ENCODE results near the gene ZNRF3. TPM values are rescaled to one million over a fixed set of nuclear protein-coding genes. Genes with fewer than 3 reads are reported as not detected.
A peak's percentile ranks its signal among the peaks of the same experiment; 100 is the strongest.

ZNRF3 gene
- total RNA-seq, 6 experiments from 2014 or later = 5.8 to 9.2 (median 6.9) TPM

DNA sequence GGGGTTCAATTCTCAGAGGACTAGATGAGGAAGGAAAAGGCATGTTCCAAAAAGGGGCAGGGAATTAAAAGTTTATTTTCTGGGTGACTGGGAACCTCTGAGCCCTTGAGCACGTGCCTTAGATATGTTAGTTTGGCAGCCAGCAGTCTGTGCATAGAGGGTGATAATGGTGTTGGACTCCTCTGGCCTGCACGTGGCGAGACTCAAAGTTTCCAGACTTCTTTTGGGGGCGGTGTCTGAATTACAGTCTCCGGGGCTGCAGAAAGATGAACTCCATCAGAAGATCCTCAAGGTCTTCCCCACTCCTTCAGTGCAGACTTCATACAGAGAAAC lies 861 bp upstream of the ZNRF3 start:
- 6% methylated on average over 5 of the region's 5 CpGs for WGBS (ENCODE audit: insufficient coverage, low coverage, low lambda C conversion rate, missing lambda C conversion rate)
- Histone ChIP-seq H3K9me3 (no peaks in the 10 kb centered on the region), H3K27ac (peak overlapping the region in 1 of 3 donors; percentile 32), H3K27me3 (no peaks in the 10 kb centered on the region), H3K4me3 (peak overlapping the region; percentile 60 to 71 (median 66)), H3K36me3 (no peaks in the 10 kb centered on the region), H3K4me1 (peaks cover 0 to 36% (median 9%) of the 10 kb centered on the region in 4 donors)
- peak in 3 of 4 donors; percentile 0 to 2 (median 1) for ATAC-seq
- peak in 1 of 3 donors; percentile 54 for DNase-seq
- intact Hi-C loops (cut with DNase I) = no loop called here
- TF ChIP-seq CTCF (IDR thresholded peaks at IDR 0.05) = no peak
- TF ChIP-seq POLR2A (IDR thresholded peaks at IDR 0.05) = no peak

- intact Hi-C loops (cut with DNase I) = no loop called here
- Histone ChIP-seq H3K4me3 (peak overlapping the region; percentile 42 to 68 (median 49)), H3K9me3 (no peaks in the 10 kb centered on the region), H3K4me1 (peaks cover 0 to 43% (median 9%) of the 10 kb centered on the region in 4 donors), H3K27me3 (no peaks in the 10 kb centered on the region), H3K27ac (peak overlapping the region in 1 of 3 donors; percentile 53), H3K36me3 (no peaks in the 10 kb centered on the region)
- WGBS (ENCODE audit: insufficient coverage, low coverage, low lambda C conversion rate, missing lambda C conversion rate) = no CpG with 5 or more reads among the region's 48 CpGs
- ATAC-seq = no peak
- TF ChIP-seq POLR2A (IDR thresholded peaks at IDR 0.05) (peak; percentile 34), CTCF (IDR thresholded peaks at IDR 0.05) (no peak)
- DNase-seq = no peak
Observed at GRCh38 chr22:28883657-28883916, 215 bp downstream of the ZNRF3 start.

- no peaks in the 10 kb centered on the region for H3K36me3 ChIP-seq
- TF ChIP-seq POLR2A (IDR thresholded peaks at IDR 0.05) (no peak), CTCF (IDR thresholded peaks at IDR 0.05) (peak in 1 of 4 donors; percentile 12)
- H3K27me3 ChIP-seq = no peaks in the 10 kb centered on the region
- ATAC-seq (no peak), DNase-seq (peak; percentile 54 to 65 (median 58))
- intact Hi-C loops (cut with DNase I) = no loop called here
- peak overlapping the region; percentile 42 to 68 (median 49) for H3K4me3 ChIP-seq
- H3K9me3 ChIP-seq = no peaks in the 10 kb centered on the region
- peaks cover 0 to 43% (median 9%) of the 10 kb centered on the region in 4 donors for H3K4me1 ChIP-seq
- WGBS (ENCODE audit: insufficient coverage, low coverage, low lambda C conversion rate, missing lambda C conversion rate) = 9% methylated on average over 14 of the region's 78 CpGs
- H3K27ac ChIP-seq = peak overlapping the region in 1 of 3 donors; percentile 53
Observed at GRCh38 chr22:28883917-28884746, 760 bp downstream of the ZNRF3 start.

DNA sequence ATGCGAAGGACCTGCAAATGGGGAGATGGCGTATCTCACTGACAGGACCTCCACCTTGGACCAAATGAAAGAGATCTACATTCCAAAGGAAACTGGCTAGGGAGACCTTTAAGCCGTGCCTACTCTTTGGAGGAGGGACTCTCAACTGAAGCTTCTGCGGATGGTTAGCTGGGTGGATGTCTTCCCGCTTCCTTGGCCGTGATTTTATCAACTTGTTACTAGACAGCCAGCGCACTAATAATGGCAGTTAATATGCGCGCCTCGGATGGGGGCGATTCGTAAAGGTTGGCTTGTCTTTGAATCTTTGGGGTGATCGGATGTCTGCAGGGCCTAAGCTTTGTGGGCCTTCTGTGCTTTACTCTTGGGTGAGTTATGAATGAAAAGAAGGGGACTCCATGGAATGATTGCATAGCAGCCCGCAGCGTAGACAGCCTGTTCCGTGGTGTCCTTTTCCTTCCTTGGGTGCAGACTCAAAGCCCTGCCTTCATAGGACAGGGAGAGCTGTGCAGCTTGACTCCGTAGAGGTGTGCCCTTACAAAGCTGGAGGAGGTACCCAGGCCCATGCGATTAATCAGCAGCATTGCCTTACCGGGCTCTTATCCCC lies 1.5 kb downstream of the ZNRF3 start:
- H3K9me3 ChIP-seq = no peaks in the 10 kb centered on the region
- H3K27ac ChIP-seq = no peak overlapping the region
- no peak for ATAC-seq
- WGBS (ENCODE audit: insufficient coverage, low coverage, low lambda C conversion rate, missing lambda C conversion rate) = 40% methylated on average over 10 of the region's 19 CpGs
- peak overlapping the region; percentile 42 to 68 (median 49) for H3K4me3 ChIP-seq
- peaks cover 0 to 43% (median 9%) of the 10 kb centered on the region in 4 donors for H3K4me1 ChIP-seq
- intact Hi-C loops (cut with DNase I) = no loop called here
- TF ChIP-seq POLR2A (IDR thresholded peaks at IDR 0.05) (no peak), CTCF (IDR thresholded peaks at IDR 0.05) (no peak)
- H3K36me3 ChIP-seq = no peaks in the 10 kb centered on the region
- DNase-seq = no peak
- no peaks in the 10 kb centered on the region for H3K27me3 ChIP-seq
